ENCODE measurements around the gene ZNF791. TPM values are rescaled to one million over a fixed set of nuclear protein-coding genes. Genes with fewer than 3 reads are reported as not detected.

ZNF791 gene
- polyA plus RNA-seq, 3 donors, result 5.2 to 8.2 (median 5.9) TPM

DNA sequence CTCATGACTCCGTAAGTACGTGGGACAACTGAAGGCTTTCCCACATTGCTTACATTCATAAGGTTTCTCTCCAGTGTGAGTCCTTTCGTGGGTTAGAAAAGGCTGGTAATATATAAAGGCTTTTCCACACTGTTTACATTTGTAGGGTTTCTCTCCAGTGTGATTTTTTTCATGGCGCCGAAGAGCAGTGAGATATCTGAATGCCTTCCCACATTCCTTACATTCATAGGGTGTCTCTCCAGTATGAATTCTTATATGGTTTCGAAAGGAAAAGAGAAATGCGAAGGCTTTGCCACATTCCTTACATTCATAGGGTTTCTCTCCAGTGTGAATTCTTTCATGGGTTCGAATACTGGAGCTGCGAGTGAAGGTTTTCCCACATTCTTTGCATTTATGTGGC lies 29.6 kb upstream of the ZNF791 start:
- DNase-seq, result no peak
- no peak overlapping the region for H3K27ac Mint-ChIP-seq
- peaks cover 0 to 2% (median 1%) of the 10 kb centered on the region in 3 donors for H3K27me3 Mint-ChIP-seq (ENCODE audit: low read depth in 3 of 3)
- Histone ChIP-seq H3K4me2 (replicated peaks; ENCODE audit: extremely low read depth, low read length, poor library complexity, severe bottlenecking) (no peak overlapping the region), H2AFZ (ENCODE audit: insufficient read depth, low read depth, low read length, poor library complexity, severe bottlenecking) (no peak overlapping the region), H4K20me1 (ENCODE audit: insufficient read depth, low read length) (no peaks in the 10 kb centered on the region), H3K27ac (ENCODE audit: low read depth in 1 of 2, low read length in 2 of 2) (no peak overlapping the region), H3K4me3 (replicated peaks in 1 of 3; ENCODE audit: low read depth in 2 of 3, low read length in 3 of 3) (peak overlapping the region in 1 of 3 experiments; percentile 47), H3K36me3 (replicated peaks in 1 of 2; ENCODE audit: control insufficient read depth in 1 of 2, insufficient read depth in 2 of 2, low read length in 2 of 2) (peaks cover 35 to 60% of the 10 kb centered on the region in 2 donors), H3K4me1 (ENCODE audit: control insufficient read depth in 1 of 2, insufficient read depth in 2 of 2, low read length in 2 of 2) (no peaks in the 10 kb centered on the region), H3K9me3 (replicated peaks in 1 of 2; ENCODE audit: control insufficient read depth in 1 of 2, insufficient read depth in 1 of 2, low read length in 2 of 2) (peaks cover 72 to 82% of the 10 kb centered on the region in 2 donors), H3K9ac (ENCODE audit: insufficient read depth, low read length, poor library complexity, severe bottlenecking) (no peak overlapping the region), H3K79me2 (ENCODE audit: insufficient read depth, low read length) (no peaks in the 10 kb centered on the region), H3K27me3 (ENCODE audit: control insufficient read depth in 2 of 2, insufficient read depth in 2 of 2, low read length in 2 of 2) (no peaks in the 10 kb centered on the region)
- TF ChIP-seq, protein P1, sequence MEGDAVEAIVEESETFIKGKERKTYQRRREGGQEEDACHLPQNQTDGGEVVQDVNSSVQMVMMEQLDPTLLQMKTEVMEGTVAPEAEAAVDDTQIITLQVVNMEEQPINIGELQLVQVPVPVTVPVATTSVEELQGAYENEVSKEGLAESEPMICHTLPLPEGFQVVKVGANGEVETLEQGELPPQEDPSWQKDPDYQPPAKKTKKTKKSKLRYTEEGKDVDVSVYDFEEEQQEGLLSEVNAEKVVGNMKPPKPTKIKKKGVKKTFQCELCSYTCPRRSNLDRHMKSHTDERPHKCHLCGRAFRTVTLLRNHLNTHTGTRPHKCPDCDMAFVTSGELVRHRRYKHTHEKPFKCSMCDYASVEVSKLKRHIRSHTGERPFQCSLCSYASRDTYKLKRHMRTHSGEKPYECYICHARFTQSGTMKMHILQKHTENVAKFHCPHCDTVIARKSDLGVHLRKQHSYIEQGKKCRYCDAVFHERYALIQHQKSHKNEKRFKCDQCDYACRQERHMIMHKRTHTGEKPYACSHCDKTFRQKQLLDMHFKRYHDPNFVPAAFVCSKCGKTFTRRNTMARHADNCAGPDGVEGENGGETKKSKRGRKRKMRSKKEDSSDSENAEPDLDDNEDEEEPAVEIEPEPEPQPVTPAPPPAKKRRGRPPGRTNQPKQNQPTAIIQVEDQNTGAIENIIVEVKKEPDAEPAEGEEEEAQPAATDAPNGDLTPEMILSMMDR (IDR thresholded peaks at IDR 0.05), result no peak
- WGBS (ENCODE audit: insufficient coverage), result no CpG with 5 or more reads among the region's 9 CpGs
- H3K4me1 Mint-ChIP-seq, result no peaks in the 10 kb centered on the region
- H3K9me3 Mint-ChIP-seq, result peaks cover 57 to 91% (median 65%) of the 10 kb centered on the region in 7 donors
- no peak overlapping the region for H3K4me3 Mint-ChIP-seq
- H3K36me3 Mint-ChIP-seq, result peaks cover 47 to 60% of the 10 kb centered on the region in 2 donors
- intact Hi-C loops (cut with micrococcal nuclease), result no loop called here

DNA sequence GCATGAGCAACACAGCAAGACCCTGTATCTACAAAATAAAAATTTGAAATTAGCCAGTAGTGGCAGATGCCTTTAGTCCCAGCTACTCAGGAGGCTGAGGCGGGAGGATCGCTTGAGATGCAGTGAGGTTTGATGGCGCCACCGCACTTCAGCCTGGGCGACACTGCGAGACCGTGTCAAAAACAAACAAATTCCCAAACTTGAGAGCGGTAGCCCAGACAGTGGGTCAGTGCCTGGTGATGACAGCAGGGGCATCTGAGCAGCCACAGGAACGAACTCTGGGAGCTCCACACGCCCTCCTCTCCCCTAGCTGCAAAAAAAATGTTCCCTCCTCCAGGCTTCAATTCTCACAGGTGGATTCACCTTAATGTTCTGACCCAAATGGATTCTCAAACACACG lies 14.2 kb upstream of the ZNF791 start:
- no peak overlapping the region for H2AFZ ChIP-seq (ENCODE audit: insufficient read depth, low read depth, low read length, poor library complexity, severe bottlenecking)
- no peaks in the 10 kb centered on the region for H3K27me3 ChIP-seq (ENCODE audit: control insufficient read depth in 2 of 2, insufficient read depth in 2 of 2, low read length in 2 of 2)
- intact Hi-C loops (cut with micrococcal nuclease), result no loop called here
- no peak for DNase-seq
- H3K9ac ChIP-seq (ENCODE audit: insufficient read depth, low read length, poor library complexity, severe bottlenecking), result no peak overlapping the region
- H3K4me2 ChIP-seq (replicated peaks; ENCODE audit: extremely low read depth, low read length, poor library complexity, severe bottlenecking), result no peak overlapping the region
- H3K27ac ChIP-seq (ENCODE audit: low read depth in 1 of 2, low read length in 2 of 2), result no peak overlapping the region
- H3K36me3 ChIP-seq (replicated peaks in 1 of 2; ENCODE audit: control insufficient read depth in 1 of 2, insufficient read depth in 2 of 2, low read length in 2 of 2), result peaks cover 18 to 46% of the 10 kb centered on the region in 2 donors
- H3K4me3 ChIP-seq (replicated peaks in 1 of 3; ENCODE audit: low read depth in 2 of 3, low read length in 3 of 3), result no peak overlapping the region
- TF ChIP-seq, protein P1 (IDR thresholded peaks at IDR 0.05), result no peak
- H4K20me1 ChIP-seq (ENCODE audit: insufficient read depth, low read length), result no peaks in the 10 kb centered on the region
- 100% methylated on average over 10 of the region's 11 CpGs for WGBS (ENCODE audit: insufficient coverage)
- H3K9me3 ChIP-seq (replicated peaks in 1 of 2; ENCODE audit: control insufficient read depth in 1 of 2, insufficient read depth in 1 of 2, low read length in 2 of 2), result no peaks in the 10 kb centered on the region
- Mint-ChIP-seq H3K4me1 (no peaks in the 10 kb centered on the region), H3K36me3 (peaks cover 34 to 65% of the 10 kb centered on the region in 2 donors), H3K27ac (peak overlapping the region in 1 of 7 donors; percentile 4), H3K9me3 (peaks cover 0 to 2% (median 0%) of the 10 kb centered on the region in 7 donors), H3K4me3 (no peak overlapping the region), H3K27me3 (ENCODE audit: low read depth in 3 of 3) (no peaks in the 10 kb centered on the region)
- H3K79me2 ChIP-seq (ENCODE audit: insufficient read depth, low read length), result no peaks in the 10 kb centered on the region
- H3K4me1 ChIP-seq (ENCODE audit: control insufficient read depth in 1 of 2, insufficient read depth in 2 of 2, low read length in 2 of 2), result no peaks in the 10 kb centered on the region
